ENCODE results near the gene ATP9A. TPM values are rescaled to one million over a fixed set of nuclear protein-coding genes. Genes with fewer than 3 reads are reported as not detected.

ATP9A gene
- total and polyA plus RNA-seq, 2 of the 8 experiments (the other 6 are each of a cell fraction or from before 2014, with no cell fraction given), result 5.0 to 6.4 TPM

- Histone ChIP-seq H2BK5ac (ENCODE audit: low read depth, low read length) (peak within 1 kb of the TSS; percentile 90), H3K79me1 (ENCODE audit: low read depth, low read length) (no peaks in the 10 kb centered on the region; the same call in 1 of the 2 replicates), H3K36me3 (ENCODE audit: control insufficient read depth in 2 of 4, insufficient read depth in 4 of 4, low read length in 3 of 4) (peaks cover 0 to 8% (median 0%) of the 10 kb centered on the region in 4 experiments; a peak in 1 of 8 replicates), H2BK120ac (replicated peaks; ENCODE audit: low read depth, low read length) (peak within 1 kb of the TSS; percentile 56), H3K14ac (ENCODE audit: insufficient read length) (no peak within 1 kb of the TSS), H3K9ac (replicated peaks in 1 of 4; ENCODE audit: extremely low read depth in 1 of 4, low read depth in 3 of 4, low read length in 3 of 4) (peak within 1 kb of the TSS; percentile 84 to 97 (median 96)), H3K4me2 (ENCODE audit: insufficient read depth in 1 of 2, low read depth in 2 of 2, low read length in 2 of 2) (peak within 1 kb of the TSS; percentile 72 to 99), H3K56ac (replicated peaks; ENCODE audit: insufficient read length, low read depth, low read length) (peak within 1 kb of the TSS; percentile 98), H3K23ac (ENCODE audit: insufficient read length) (no peak within 1 kb of the TSS), H2BK15ac (ENCODE audit: low read length) (no peak within 1 kb of the TSS), H3K27me3 (replicated peaks in 1 of 4; ENCODE audit: control insufficient read depth in 3 of 4, extremely low read depth in 1 of 4, insufficient read depth in 3 of 4, low read length in 3 of 4) (no peaks in the 10 kb centered on the region), H3K9me3 (ENCODE audit: insufficient read depth in 2 of 2, low read depth in 1 of 2, low read length in 1 of 2) (no peaks in the 10 kb centered on the region), H3K4me1 (replicated peaks in 1 of 4; ENCODE audit: control insufficient read depth in 3 of 4, insufficient read depth in 4 of 4, low read length in 3 of 4) (peaks cover 3 to 10% (median 4%) of the 10 kb centered on the region in 4 experiments; a peak in 6 of 7 replicates), H2BK12ac (ENCODE audit: low read depth, low read length) (no peak within 1 kb of the TSS; the same call in 1 of the 2 replicates), H3K23me2 (ENCODE audit: low read depth, low read length) (peaks cover 10% of the 10 kb centered on the region), H3K4ac (replicated peaks; ENCODE audit: insufficient read length, low read depth, low read length) (peak within 1 kb of the TSS; percentile 82), H2AK5ac (ENCODE audit: low read depth, low read length) (no peak within 1 kb of the TSS), H2BK20ac (ENCODE audit: low read length) (no peak within 1 kb of the TSS), H3K79me2 (ENCODE audit: control insufficient read depth in 1 of 2, insufficient read depth in 2 of 2, low read length in 2 of 2) (peaks cover 22 to 50% of the 10 kb centered on the region in 2 experiments), H3K27ac (ENCODE audit: low read depth, low read length) (peak within 1 kb of the TSS; percentile 96), H4K91ac (replicated peaks; ENCODE audit: insufficient read length, low read length) (peak within 1 kb of the TSS; percentile 91), H4K8ac (ENCODE audit: extremely low read depth, insufficient read depth, low read length) (peak within 1 kb of the TSS; percentile 97), H3K4me3 (ENCODE audit: extremely low read depth in 1 of 4, insufficient read depth in 2 of 4, low read depth in 3 of 4, low read length in 4 of 4) (peak within 1 kb of the TSS; percentile 90 to 99 (median 94)), H2AFZ (ENCODE audit: low read length) (peak within 1 kb of the TSS; percentile 64; the same call in 1 of the 2 replicates), H3K18ac (ENCODE audit: extremely low read depth, low read length) (peak within 1 kb of the TSS; percentile 95), H4K20me1 (replicated peaks in 1 of 2; ENCODE audit: control insufficient read depth in 1 of 2, insufficient read depth in 2 of 2, low read length in 2 of 2) (peaks cover 5 to 7% of the 10 kb centered on the region in 2 experiments), H4K5ac (ENCODE audit: insufficient read length, low read depth, low read length) (peak within 1 kb of the TSS; percentile 90)
- DNase-seq (ENCODE audit: low read depth in 1 of 2, low spot score in 2 of 2) (peak; percentile 83 to 91), FAIRE-seq (peak; percentile 99)
- POLR2A ChIA-PET (ENCODE audit: partially characterized antibody), result interaction anchor here (0.8 to 1.9 kb wide), 27 partner anchors 8 to 390 kb away, joined by 3 to 9 read pairs (median 4); no protein-coding TSS in a partner anchor
- CTCF ChIA-PET (ENCODE audit: partially characterized antibody), result interaction anchor here (0.6 to 2.2 kb wide), 7 partner anchors 13 to 1793 kb away, joined by 3 to 9 read pairs (median 3); no protein-coding TSS in a partner anchor
- 3% methylated on average over 17 of the region's 44 CpGs; no CpG with 5 or more reads in 1 of the 2 experiments for WGBS, 2 experiments (ENCODE audit: extremely low coverage in 1 of 2, insufficient coverage in 1 of 2, insufficient read length in 1 of 2, insufficient replicate concordance in 2 of 2, low coverage in 1 of 2, low lambda C conversion rate in 2 of 2, missing lambda C conversion rate in 1 of 2)
- TF ChIP-seq CEBPB (IDR thresholded peaks at IDR 0.05; ENCODE audit: low read depth, low read length) (no peak), MAX (IDR thresholded peaks at IDR 0.05) (no peak), CREB1 (IDR thresholded peaks at IDR 0.05) (peak; percentile 83), SIX5 (IDR thresholded peaks at IDR 0.05; ENCODE audit: low read depth, low read length) (peak; percentile 61), BCL11A (IDR thresholded peaks at IDR 0.05; ENCODE audit: low read depth in 2 of 2, low read length in 2 of 2) (no peak), POU5F1 (IDR thresholded peaks at IDR 0.05; ENCODE audit: low read depth, low read length) (no peak), POLR2AphosphoS5 (IDR thresholded peaks at IDR 0.05; ENCODE audit: low read depth, low read length) (peak; percentile 40; the same call in 1 of the 2 replicates), MAFK (IDR thresholded peaks at IDR 0.05; ENCODE audit: low read depth, low read length) (no peak), TEAD4 (IDR thresholded peaks at IDR 0.05; ENCODE audit: low read depth, low read length) (peak; percentile 57; the same call in 1 of the 2 replicates)
These were observed 34.1 kb upstream of the ATP9A start, which contains the start of gene SALL4 for GRCh38 chr20:51802170-51802751. Gene SALL4, minus strand, starts transcription at chr20:51802521. Its CDS starts 113 bp downstream, at chr20:51802408.

Measured in H1 (cell line).